Upper lobe of right lung (tissue), 1 donor: ENCODE measurements around the gene DUOXA2. TPM values are rescaled to one million over a fixed set of nuclear protein-coding genes. Genes with fewer than 3 reads are reported as not detected.

ENCODE experiments used
- ATAC-seq: fragments of 200-7000 bp; cut with Tn5 transposase; one replicate; pipeline ENCODE4 v1.9.1; 2020; ENCODE audit warnings: mild to moderate bottlenecking, moderate library complexity
- DNase-seq: peaks from one replicate; pipeline ENCODE4 v3.0.0-alpha.2; 2020
- H3K27ac ChIP-seq: fragments of 200-600 bp; one replicate; pipeline ENCODE4 v1.8.0; 2022
- H3K27me3 ChIP-seq: fragments of 200-600 bp; one replicate; pipeline ENCODE4 v1.8.0; 2022; ENCODE audit warnings: mild to moderate bottlenecking
- H3K36me3 ChIP-seq: fragments of 200-600 bp; one replicate; pipeline ENCODE4 v1.8.0; 2022
- H3K4me1 ChIP-seq: fragments of 200-600 bp; one replicate; pipeline ENCODE4 v1.8.0; 2022
- H3K4me3 ChIP-seq: fragments of 200-600 bp; one replicate; pipeline ENCODE4 v1.8.0; 2022; ENCODE audit warnings: mild to moderate bottlenecking
- H3K9me3 ChIP-seq: fragments of 200-600 bp; one replicate; pipeline ENCODE4 v1.8.0; 2022
- intact Hi-C: fragments of 100-400 bp; cut with DNase I; formaldehyde crosslinking; loops from one replicate; pipeline ENCODE4 v1.11.0; 2022
- total RNA-seq: library from RNA; stranded (reverse); fragmentation: NEBNext Ultra II Directional; extraction: Animal tissue kit (Norgen Biotek cat#: 25700); gene quantifications from one replicate; pipeline ENCODE4 v1.2.1, GENCODE V29; 2021
- TF ChIP-seq, protein P1 (sequence below): fragments of 200-600 bp; IDR thresholded peaks from one replicate; pipeline ENCODE4 v1.8.0; 2022; ENCODE audit warnings: antibody characterized with exemption
- donor health status: DM: no; HTN: yes; CAD: no; lungs with severe emphysema.

DUOXA2 gene
- total RNA-seq, 1 donor from 2014 or later = not detected

DNA sequence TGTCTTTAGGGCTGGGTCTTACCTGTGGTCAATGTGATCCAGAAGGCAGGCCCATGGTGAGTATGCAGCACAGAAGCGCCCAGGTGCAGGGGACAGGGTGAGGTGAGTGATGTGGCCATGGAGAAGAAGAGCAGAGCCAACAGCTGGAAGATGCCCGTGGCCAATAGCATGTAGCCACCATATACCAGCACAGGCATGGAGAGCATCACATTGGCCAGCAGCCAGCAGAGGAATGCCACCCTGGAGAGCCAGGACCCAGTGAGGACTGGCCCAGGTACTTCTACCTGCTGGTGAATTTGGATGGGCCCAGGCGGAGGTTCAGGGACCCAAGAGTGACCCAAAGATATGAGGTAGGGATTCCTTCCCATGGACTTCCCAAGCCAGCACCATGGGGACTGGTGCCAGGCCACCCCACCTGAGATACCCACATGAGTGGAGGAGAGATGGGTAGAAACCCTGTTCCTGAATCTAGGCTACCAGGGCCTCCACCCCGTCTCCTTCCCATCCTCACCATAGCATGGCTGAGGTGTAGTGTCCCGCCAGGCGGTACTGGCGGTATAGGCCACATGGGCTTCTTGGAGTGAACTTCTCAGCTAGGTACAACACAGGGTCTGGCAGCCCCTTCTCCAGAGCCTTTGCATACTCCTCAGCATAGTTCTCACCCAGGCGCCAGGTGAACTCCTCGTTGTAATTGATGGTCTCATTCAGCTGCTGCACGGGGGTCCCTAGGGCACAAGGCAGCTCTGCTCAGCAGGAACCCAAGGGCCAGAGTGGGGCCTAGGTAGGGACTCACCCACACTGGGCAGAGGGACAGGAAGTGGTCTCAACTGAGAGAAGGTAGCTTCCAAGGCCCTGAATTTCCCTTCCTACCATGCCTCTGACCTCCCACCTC is 6.2 kb downstream of the DUOXA2 start:
- H3K27me3 ChIP-seq = peaks cover 34% of the 10 kb centered on the region
- intact Hi-C loops = no loop called here
- DNase-seq = peak; percentile 52

DNA sequence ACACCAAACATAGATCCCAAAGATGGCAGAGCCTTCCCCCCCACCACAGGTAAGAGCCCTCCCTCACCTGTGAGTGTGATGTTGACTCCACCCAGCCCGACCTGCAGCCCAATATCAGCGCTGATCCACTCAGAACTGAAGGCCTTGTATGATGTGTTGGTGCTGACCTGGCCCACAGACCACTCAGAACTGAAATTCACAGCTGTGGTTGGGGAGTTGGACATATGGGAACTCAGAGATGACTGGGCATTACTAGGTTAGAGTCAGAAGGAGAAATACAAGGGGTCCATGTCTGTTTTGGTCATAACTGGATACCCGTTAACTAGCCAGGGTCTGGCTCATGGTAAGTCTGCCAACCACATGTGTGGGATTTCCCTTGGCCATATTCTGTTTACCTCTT is 6.9 kb downstream of the DUOXA2 start:
- no peak overlapping the region for H3K27ac ChIP-seq
- no peak for DNase-seq
- intact Hi-C loops = no loop called here

More for the DNA sequence above, 6.2 kb downstream of the DUOXA2 start:
- no peaks in the 10 kb centered on the region for H3K9me3 ChIP-seq
- TF ChIP-seq, protein P1, sequence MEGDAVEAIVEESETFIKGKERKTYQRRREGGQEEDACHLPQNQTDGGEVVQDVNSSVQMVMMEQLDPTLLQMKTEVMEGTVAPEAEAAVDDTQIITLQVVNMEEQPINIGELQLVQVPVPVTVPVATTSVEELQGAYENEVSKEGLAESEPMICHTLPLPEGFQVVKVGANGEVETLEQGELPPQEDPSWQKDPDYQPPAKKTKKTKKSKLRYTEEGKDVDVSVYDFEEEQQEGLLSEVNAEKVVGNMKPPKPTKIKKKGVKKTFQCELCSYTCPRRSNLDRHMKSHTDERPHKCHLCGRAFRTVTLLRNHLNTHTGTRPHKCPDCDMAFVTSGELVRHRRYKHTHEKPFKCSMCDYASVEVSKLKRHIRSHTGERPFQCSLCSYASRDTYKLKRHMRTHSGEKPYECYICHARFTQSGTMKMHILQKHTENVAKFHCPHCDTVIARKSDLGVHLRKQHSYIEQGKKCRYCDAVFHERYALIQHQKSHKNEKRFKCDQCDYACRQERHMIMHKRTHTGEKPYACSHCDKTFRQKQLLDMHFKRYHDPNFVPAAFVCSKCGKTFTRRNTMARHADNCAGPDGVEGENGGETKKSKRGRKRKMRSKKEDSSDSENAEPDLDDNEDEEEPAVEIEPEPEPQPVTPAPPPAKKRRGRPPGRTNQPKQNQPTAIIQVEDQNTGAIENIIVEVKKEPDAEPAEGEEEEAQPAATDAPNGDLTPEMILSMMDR = no peak
- no peak for ATAC-seq
- no peak overlapping the region for H3K27ac ChIP-seq
- H3K36me3 ChIP-seq = no peaks in the 10 kb centered on the region
- H3K4me3 ChIP-seq = no peak overlapping the region
- H3K4me1 ChIP-seq = peaks cover 21% of the 10 kb centered on the region

DNA sequence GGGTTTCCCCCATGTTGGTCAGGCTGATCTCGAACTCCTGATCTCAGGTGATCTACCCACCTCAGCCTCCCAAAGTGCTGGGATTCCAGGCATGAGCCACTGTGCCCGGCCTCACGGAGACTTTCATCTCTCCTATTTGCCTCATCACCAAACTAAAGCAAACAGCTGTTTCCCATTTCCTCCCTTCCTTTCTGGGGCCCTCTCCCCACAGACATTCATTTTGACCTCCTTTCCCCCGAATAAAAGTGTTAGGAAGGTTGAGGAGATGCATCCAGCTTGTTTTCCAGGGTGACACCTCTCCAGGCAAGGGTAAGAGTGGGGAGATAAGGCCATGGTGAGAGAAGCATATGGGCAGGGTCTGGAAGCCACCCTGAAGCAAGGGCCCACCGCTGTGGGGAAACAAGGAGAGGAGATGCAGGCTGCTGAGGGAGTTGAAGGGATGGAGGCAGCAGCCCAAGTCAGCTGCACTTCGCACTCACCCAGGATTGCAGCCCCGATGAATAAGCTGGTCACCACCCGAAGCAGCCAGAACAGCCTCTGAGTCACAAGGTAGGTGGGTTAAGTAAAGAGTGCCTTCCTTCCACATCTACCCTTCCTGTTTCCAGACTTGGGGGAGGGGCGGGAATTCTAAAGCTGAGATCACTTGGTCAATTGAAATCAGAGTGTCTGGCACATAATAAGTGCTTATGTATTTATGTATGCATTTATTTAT is 7.7 kb downstream of the DUOXA2 start:
- H3K4me3 ChIP-seq = no peak overlapping the region
- intact Hi-C loops = no loop called here
- H3K27me3 ChIP-seq = peaks cover 19% of the 10 kb centered on the region
- no peak overlapping the region for H3K27ac ChIP-seq
- H3K4me1 ChIP-seq = peaks cover 14% of the 10 kb centered on the region
- TF ChIP-seq, protein P1 = no peak
- ATAC-seq (peak; percentile 5), DNase-seq (peak; percentile 58)
- no peaks in the 10 kb centered on the region for H3K9me3 ChIP-seq
- H3K36me3 ChIP-seq = no peaks in the 10 kb centered on the region

More for the DNA sequence above, 6.9 kb downstream of the DUOXA2 start:
- peaks cover 28% of the 10 kb centered on the region for H3K27me3 ChIP-seq
- TF ChIP-seq, protein P1 = no peak
- ATAC-seq = no peak
- H3K4me3 ChIP-seq = no peak overlapping the region
- H3K4me1 ChIP-seq = peaks cover 21% of the 10 kb centered on the region
- no peaks in the 10 kb centered on the region for H3K9me3 ChIP-seq
- H3K36me3 ChIP-seq = no peaks in the 10 kb centered on the region

DNA sequence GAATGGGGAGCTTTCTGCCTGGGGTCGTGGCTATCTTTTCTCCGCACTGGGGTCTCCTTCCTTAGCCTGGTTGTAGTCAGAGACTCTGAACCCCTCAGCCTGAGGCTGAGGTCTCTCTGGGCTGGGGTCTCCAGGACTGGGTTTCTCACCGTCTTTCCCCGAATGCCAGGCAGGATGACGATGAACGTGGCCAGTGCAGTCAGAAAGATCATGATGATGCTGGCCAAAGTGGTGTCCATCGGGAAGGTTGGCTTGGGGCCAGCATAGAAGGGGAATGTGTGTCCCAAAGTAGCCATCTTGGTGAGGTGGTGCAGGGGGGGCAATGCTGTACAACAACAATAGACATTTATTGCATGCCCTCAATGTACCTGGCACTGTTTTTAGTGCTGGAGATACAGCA is 8.6 kb downstream of the DUOXA2 start:
- intact Hi-C loops = no loop called here
- Histone ChIP-seq H3K9me3 (no peaks in the 10 kb centered on the region), H3K27me3 (peaks cover 15% of the 10 kb centered on the region), H3K36me3 (no peaks in the 10 kb centered on the region), H3K27ac (no peak overlapping the region), H3K4me3 (no peak overlapping the region), H3K4me1 (peaks cover 7% of the 10 kb centered on the region)
- DNase-seq (peak; percentile 37), ATAC-seq (no peak)
- TF ChIP-seq, protein P1 = no peak

DNA sequence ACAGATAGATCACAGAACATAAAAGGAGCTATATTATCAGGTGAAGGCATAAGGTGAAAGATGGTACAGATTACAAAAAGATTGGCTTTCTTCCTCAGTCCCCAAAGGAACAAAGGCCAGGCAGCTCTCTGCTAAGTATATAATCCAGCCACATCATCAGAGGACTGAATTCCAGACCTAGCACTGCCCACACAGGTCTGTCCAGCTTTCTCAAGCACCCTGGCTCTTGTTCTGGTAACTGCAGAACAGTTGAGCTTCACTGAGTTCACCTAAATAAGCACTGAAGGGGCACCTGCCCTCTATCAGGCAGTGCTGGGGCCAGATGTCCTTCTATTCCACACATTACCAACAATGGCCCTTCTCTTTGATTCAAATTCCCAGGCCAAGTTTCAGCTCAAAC is 9.3 kb downstream of the DUOXA2 start:
- DNase-seq (peak; percentile 51), ATAC-seq (peak; percentile 58)
- Histone ChIP-seq H3K4me1 (peaks cover 4% of the 10 kb centered on the region), H3K36me3 (no peaks in the 10 kb centered on the region), H3K4me3 (no peak overlapping the region), H3K27me3 (peaks cover 18% of the 10 kb centered on the region), H3K27ac (no peak overlapping the region), H3K9me3 (no peaks in the 10 kb centered on the region)
- TF ChIP-seq, protein P1 = no peak
- intact Hi-C loops = no loop called here
